Activated naive CD8-positive, alpha-beta T cell treated with anti-CD3 and anti-CD28 coated beads, Interleukin-2, amount 50 U/mL, for 24 hours (primary cell): ENCODE measurements around the gene NSD2.
A peak's percentile ranks its signal among the peaks of the same experiment; 100 is the strongest.
"Not testable (repeated sequence)": the region's sequence is repeated elsewhere in the genome, so short reads cannot be mapped to it uniquely, and the experiment has no call there.

Experiments
- ATAC-seq: fragments of 150-1000 bp; cut with Tn5 transposase; one replicate; pipeline ENCODE4 v1.10.0; 2021
- DNase-seq: peaks from one replicate; pipeline ENCODE4 v3.0.0; 2021
- H3K27ac Mint-ChIP-seq: one replicate; pipeline ENCODE4 v1.8.0; 2021; ENCODE audit warnings: mild to moderate bottlenecking, mixed read lengths
- H3K27me3 Mint-ChIP-seq: one replicate; pipeline ENCODE4 v1.8.0; 2021; ENCODE audit warnings: mixed read lengths
- H3K36me3 Mint-ChIP-seq: one replicate; pipeline ENCODE4 v1.8.0; 2021; ENCODE audit warnings: low read depth, mixed read lengths
- H3K4me1 Mint-ChIP-seq: one replicate; pipeline ENCODE4 v1.8.0; 2021; ENCODE audit warnings: mixed read lengths
- H3K4me3 Mint-ChIP-seq: one replicate; pipeline ENCODE4 v1.8.0; 2021; ENCODE audit warnings: mild to moderate bottlenecking, moderate library complexity, mixed read lengths
- H3K9me3 Mint-ChIP-seq: one replicate; pipeline ENCODE4 v1.8.0; 2021; ENCODE audit warnings: mixed read lengths

The NSD2 gene

GRCh38 chr4:1997712-1998111 lies 126.5 kb downstream of the NSD2 start:
- Mint-ChIP-seq H3K27me3 (no peaks in the 10 kb centered on the region), H3K4me3 (no peak overlapping the region), H3K4me1 (peaks cover 27% of the 10 kb centered on the region), H3K36me3 (peaks cover 72% of the 10 kb centered on the region), H3K27ac (no peak overlapping the region), H3K9me3 (peaks cover 37% of the 10 kb centered on the region)
- no peak for ATAC-seq
- no peak for DNase-seq

GRCh38 chr4:1998296-1998695 lies 127.1 kb downstream of the NSD2 start:
- H3K27me3 Mint-ChIP-seq: no peaks in the 10 kb centered on the region
- peaks cover 33% of the 10 kb centered on the region for H3K4me1 Mint-ChIP-seq
- DNase-seq: no peak
- H3K9me3 Mint-ChIP-seq: peaks cover 37% of the 10 kb centered on the region
- H3K4me3 Mint-ChIP-seq: no peak overlapping the region
- ATAC-seq: no peak
- H3K36me3 Mint-ChIP-seq: peaks cover 77% of the 10 kb centered on the region
- H3K27ac Mint-ChIP-seq: peak overlapping the region; percentile 9

DNA sequence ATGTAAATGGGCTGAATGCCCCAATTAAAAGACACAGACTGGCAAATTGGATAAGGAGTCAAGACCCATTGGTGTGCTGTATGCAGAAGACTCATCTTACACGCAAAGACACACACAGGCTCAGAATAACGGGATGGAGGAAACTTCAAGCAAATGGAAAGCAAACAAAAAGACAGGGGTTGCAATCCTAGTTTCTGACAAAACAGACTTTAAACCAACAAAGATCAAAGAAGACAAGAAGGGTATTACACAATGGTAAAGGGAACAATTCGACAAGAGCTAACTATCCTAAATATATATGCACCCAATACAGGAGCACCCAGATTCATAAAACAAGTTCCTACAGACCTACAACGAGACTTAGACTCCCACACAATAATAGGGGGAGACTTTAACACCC lies 128.1 kb downstream of the NSD2 start:
- not testable (repeated sequence) for H3K4me3 Mint-ChIP-seq, H3K27me3 Mint-ChIP-seq, ATAC-seq, DNase-seq, H3K27ac Mint-ChIP-seq
- H3K4me1 Mint-ChIP-seq: peaks cover 36% of the 10 kb centered on the region
- H3K36me3 Mint-ChIP-seq: peaks cover 82% of the 10 kb centered on the region
- H3K9me3 Mint-ChIP-seq: peaks cover 37% of the 10 kb centered on the region

GRCh38 chr4:2003361-2003760 lies 132.2 kb downstream of the NSD2 start:
- not testable (repeated sequence) for H3K27me3 Mint-ChIP-seq, ATAC-seq, DNase-seq, H3K4me3 Mint-ChIP-seq, H3K27ac Mint-ChIP-seq
- H3K9me3 Mint-ChIP-seq: peaks cover 22% of the 10 kb centered on the region
- peaks cover 69% of the 10 kb centered on the region for H3K36me3 Mint-ChIP-seq
- H3K4me1 Mint-ChIP-seq: peaks cover 51% of the 10 kb centered on the region

GRCh38 chr4:2006367-2006766 lies 135.2 kb downstream of the NSD2 start:
- Mint-ChIP-seq H3K36me3 (peaks cover 39% of the 10 kb centered on the region), H3K27ac (no peak overlapping the region), H3K9me3 (no peaks in the 10 kb centered on the region), H3K4me1 (peaks cover 45% of the 10 kb centered on the region), H3K4me3 (no peak overlapping the region), H3K27me3 (no peaks in the 10 kb centered on the region)
- no peak for ATAC-seq
- DNase-seq: no peak

DNA sequence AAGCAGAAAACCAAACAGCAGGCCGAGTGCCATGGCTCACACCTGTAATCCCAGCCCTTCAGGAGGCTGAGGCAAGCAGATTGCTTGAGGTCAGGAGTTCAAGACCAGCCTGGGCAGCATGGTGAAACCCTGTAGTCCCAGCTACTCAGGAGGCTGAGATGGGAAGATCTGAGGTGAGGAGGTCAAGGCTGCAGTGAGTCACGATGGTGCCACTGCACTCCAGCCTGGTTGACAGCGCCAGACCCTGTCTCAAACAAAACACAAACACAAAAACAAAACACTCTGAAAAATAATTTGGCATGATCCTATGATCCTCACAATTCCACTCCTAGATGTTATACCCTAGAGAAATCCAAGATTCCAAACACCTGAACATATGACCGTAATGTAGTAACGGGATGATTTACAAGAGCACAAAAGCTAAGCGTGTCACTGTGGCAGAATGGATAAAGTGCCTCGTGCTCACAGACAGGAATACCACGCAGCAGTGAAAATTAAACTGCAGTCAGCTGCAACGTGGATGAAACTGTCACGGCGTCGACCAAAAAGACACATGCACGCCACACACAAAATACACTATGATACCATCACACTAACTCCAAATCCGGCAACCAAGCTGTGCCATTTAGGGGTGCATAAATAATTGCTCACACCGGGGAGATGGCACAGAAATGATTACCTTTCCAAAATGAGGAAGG lies 135.9 kb downstream of the NSD2 start:
- peaks cover 43% of the 10 kb centered on the region for H3K4me1 Mint-ChIP-seq
- H3K27ac Mint-ChIP-seq: peak overlapping the region; percentile 87
- H3K4me3 Mint-ChIP-seq: peak overlapping the region; percentile 91
- DNase-seq (no peak), ATAC-seq (no peak)
- no peaks in the 10 kb centered on the region for H3K9me3 Mint-ChIP-seq
- peaks cover 37% of the 10 kb centered on the region for H3K36me3 Mint-ChIP-seq
- H3K27me3 Mint-ChIP-seq: no peaks in the 10 kb centered on the region

- no peak for ATAC-seq
- DNase-seq: no peak
- no peaks in the 10 kb centered on the region for H3K27me3 Mint-ChIP-seq
- no peaks in the 10 kb centered on the region for H3K9me3 Mint-ChIP-seq
- peak overlapping the region; percentile 91 for H3K4me3 Mint-ChIP-seq
- H3K4me1 Mint-ChIP-seq: peaks cover 35% of the 10 kb centered on the region
- H3K36me3 Mint-ChIP-seq: peaks cover 28% of the 10 kb centered on the region
- peak overlapping the region; percentile 87 for H3K27ac Mint-ChIP-seq
These were observed 136.8 kb downstream of the NSD2 start for GRCh38 chr4:2007804-2008670.

DNA sequence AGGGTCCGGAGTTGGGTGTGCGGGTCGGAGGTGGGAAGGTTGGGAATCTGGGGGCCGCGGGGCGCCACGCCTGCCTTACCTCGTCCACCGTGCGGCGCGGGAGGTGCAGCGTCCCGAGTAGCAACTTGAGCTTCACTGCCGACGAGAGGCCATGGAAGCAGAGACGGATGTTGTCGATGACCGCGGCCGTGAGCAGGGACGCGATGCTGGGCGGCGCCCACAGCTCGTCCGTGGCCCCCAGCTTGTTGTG lies 137.4 kb downstream of the NSD2 start:
- Mint-ChIP-seq H3K36me3 (peaks cover 22% of the 10 kb centered on the region), H3K9me3 (no peaks in the 10 kb centered on the region), H3K27me3 (no peaks in the 10 kb centered on the region), H3K4me1 (peaks cover 30% of the 10 kb centered on the region), H3K27ac (peak overlapping the region; percentile 84), H3K4me3 (peak overlapping the region; percentile 91)
- ATAC-seq (no peak), DNase-seq (no peak)

- no peaks in the 10 kb centered on the region for H3K9me3 Mint-ChIP-seq
- H3K27ac Mint-ChIP-seq: peak within 1 kb of the TSS; percentile 87
- H3K27me3 Mint-ChIP-seq: no peaks in the 10 kb centered on the region
- ATAC-seq (peak; percentile 83), DNase-seq (peak; percentile 95)
- H3K4me3 Mint-ChIP-seq: peak within 1 kb of the TSS; percentile 91
- peaks cover 21% of the 10 kb centered on the region for H3K36me3 Mint-ChIP-seq
- peaks cover 30% of the 10 kb centered on the region for H3K4me1 Mint-ChIP-seq
These were observed 137.9 kb downstream of the NSD2 start, which contains the start of gene NELFA for GRCh38 chr4:2008921-2009650. Gene NELFA, minus strand, starts transcription at chr4:2008974. Its CDS starts 15 bp downstream, at chr4:2008959.

DNA sequence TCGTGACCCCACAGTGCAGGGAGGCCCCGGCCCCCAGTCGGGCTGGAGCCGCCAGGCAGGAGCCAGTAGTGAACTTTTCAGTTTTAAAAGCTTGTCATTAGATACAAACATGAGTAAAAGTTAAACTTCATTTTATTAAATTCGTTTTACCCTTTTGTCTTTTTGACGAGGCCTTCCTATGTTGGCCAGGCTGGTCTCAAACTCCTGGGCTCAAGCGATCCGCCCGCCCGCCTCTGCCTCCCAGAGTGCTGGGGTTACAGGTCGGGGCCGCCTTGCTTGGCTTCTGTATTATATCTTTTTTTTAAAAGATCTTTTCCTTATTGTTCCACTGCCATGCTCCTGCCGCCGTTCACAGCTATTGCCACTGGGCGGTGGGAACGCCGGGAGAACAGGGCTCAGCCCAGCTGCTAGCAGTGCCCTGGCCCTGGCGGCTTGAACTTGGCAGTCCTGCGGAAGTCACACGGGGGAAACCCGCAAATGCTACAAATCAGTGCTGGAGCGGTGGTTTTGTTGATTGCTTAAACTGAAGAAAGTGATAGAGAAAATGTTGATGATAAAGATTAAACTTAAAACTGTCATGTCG lies 138.5 kb downstream of the NSD2 start:
- peaks cover 18% of the 10 kb centered on the region for H3K36me3 Mint-ChIP-seq
- peak overlapping the region; percentile 91 for H3K4me3 Mint-ChIP-seq
- DNase-seq (peak; percentile 64), ATAC-seq (peak; percentile 38)
- no peaks in the 10 kb centered on the region for H3K27me3 Mint-ChIP-seq
- H3K27ac Mint-ChIP-seq: peak overlapping the region; percentile 87
- no peaks in the 10 kb centered on the region for H3K9me3 Mint-ChIP-seq
- peaks cover 30% of the 10 kb centered on the region for H3K4me1 Mint-ChIP-seq

- H3K9me3 Mint-ChIP-seq: no peaks in the 10 kb centered on the region
- ATAC-seq: no peak
- no peak for DNase-seq
- no peak overlapping the region for H3K27ac Mint-ChIP-seq
- H3K4me1 Mint-ChIP-seq: peaks cover 19% of the 10 kb centered on the region
- H3K36me3 Mint-ChIP-seq: peaks cover 6% of the 10 kb centered on the region
- no peaks in the 10 kb centered on the region for H3K27me3 Mint-ChIP-seq
- H3K4me3 Mint-ChIP-seq: no peak overlapping the region
These were observed 140.4 kb downstream of the NSD2 start for GRCh38 chr4:2011583-2011982.

GRCh38 chr4:2015008-2015407 lies 143.8 kb downstream of the NSD2 start:
- H3K27me3 Mint-ChIP-seq: peaks cover 8% of the 10 kb centered on the region
- H3K36me3 Mint-ChIP-seq: no peaks in the 10 kb centered on the region
- no peak overlapping the region for H3K4me3 Mint-ChIP-seq
- peaks cover 3% of the 10 kb centered on the region for H3K4me1 Mint-ChIP-seq
- H3K27ac Mint-ChIP-seq: no peak overlapping the region
- H3K9me3 Mint-ChIP-seq: no peaks in the 10 kb centered on the region
- ATAC-seq: no peak
- DNase-seq: no peak

GRCh38 chr4:2021358-2022018 lies 150.3 kb downstream of the NSD2 start:
- not testable (repeated sequence) for H3K4me1 Mint-ChIP-seq, DNase-seq, ATAC-seq, H3K4me3 Mint-ChIP-seq, H3K9me3 Mint-ChIP-seq, H3K27ac Mint-ChIP-seq, H3K36me3 Mint-ChIP-seq
- peaks cover 37% of the 10 kb centered on the region for H3K27me3 Mint-ChIP-seq

DNA sequence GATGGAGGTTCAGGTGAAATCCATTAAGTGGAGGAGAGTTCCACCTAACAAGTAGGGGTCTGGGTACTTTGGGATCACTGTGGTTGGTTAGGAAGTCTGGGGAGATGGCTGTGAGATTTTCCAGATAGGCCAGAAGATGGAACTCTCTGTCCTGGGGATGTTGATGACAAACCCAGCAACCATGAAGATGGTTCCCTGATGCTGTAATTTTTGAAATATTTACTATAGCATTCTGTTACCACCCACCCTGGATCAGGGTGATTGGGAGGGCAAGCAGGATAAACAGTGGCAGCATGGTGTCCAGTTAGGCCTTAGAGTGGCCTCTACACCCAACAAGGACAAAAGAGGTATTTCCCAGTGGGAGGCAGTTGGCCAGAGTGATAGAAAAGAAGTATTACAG lies 153.5 kb downstream of the NSD2 start:
- H3K4me3 Mint-ChIP-seq: no peak overlapping the region
- peaks cover 48% of the 10 kb centered on the region for H3K27me3 Mint-ChIP-seq
- H3K9me3 Mint-ChIP-seq: peaks cover 6% of the 10 kb centered on the region
- H3K4me1 Mint-ChIP-seq: no peaks in the 10 kb centered on the region
- DNase-seq (no peak), ATAC-seq (no peak)
- no peak overlapping the region for H3K27ac Mint-ChIP-seq
- peaks cover 2% of the 10 kb centered on the region for H3K36me3 Mint-ChIP-seq
